Right renal pelvis (tissue), 4 donors: Measurements from ENCODE around the gene B4GAT1. TPM values are rescaled to one million over a fixed set of nuclear protein-coding genes. Genes with fewer than 3 reads are reported as not detected.
"Not testable (repeated sequence)": the region's sequence is repeated elsewhere in the genome, so short reads cannot be mapped to it uniquely, and the experiment has no call there.

ENCODE experiments used
- DNase-seq, 4 donors: peaks; one replicate each; pipeline ENCODE4 v3.0.0-alpha.2; 2013; ENCODE audit warnings: low read depth in 4 of 4, low spot score in 3 of 4, missing footprints in 1 of 4
- polyA plus RNA-seq, 4 donors: library from polyadenylated mRNA; unstranded; fragments of 120-200 nt; gene quantifications; one replicate each; pipeline ENCODE4 v1.2.1, GENCODE V29; 2013; ENCODE audit not compliant: insufficient read length in 4 of 4

Gene B4GAT1
- 10 to 100 TPM; 53.4 to 62.9 (median 56.8) TPM for polyA plus RNA-seq

DNA sequence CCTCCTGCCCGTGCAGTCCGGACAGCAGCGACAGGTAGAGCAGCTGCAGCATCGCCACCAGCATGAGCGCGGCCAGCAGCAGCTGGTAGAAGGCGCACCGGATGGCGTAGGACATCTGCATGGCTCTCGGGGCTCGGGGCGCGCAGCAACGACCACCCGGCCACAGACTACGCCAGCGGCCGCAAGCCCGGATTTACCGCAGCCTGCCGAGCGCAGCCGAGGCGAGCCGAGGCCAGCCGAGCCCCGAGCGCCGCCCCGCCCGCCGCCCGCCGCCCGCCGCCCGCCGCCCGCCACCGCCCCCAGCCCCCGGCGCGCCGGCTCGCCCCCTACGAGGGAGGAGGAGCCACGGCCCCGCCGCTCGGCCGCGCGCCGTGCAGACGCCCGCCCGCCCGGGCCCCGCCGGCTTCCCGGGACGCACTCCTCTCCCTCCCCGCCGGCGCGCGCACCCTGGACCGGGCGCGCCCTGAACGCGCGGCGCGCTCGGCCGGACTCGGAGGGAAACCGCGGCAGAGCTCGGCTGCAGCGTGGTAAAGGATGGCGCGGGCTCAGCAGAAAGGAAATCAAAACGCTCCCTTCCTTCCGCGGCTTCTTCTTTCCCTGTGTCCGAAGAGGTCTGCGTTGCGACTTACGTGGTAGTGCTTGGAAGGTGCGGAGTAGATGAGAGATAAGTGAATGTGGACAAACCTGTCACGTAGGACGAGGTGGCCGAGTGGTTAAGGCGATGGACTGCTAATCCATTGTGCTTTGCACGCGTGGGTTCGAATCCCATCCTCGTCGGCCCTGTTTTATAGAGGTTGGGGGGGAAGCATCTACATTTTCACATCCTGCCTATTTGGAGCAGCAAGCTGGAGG is at the start of gene B4GAT1:
TSS of gene B4GAT1 (minus strand) at position 205 of the 852 bp plus-strand sequence. CDS start at position 121, 84 bp downstream.
- DNase-seq, result peak; percentile 87 to 91 (median 89)

DNA sequence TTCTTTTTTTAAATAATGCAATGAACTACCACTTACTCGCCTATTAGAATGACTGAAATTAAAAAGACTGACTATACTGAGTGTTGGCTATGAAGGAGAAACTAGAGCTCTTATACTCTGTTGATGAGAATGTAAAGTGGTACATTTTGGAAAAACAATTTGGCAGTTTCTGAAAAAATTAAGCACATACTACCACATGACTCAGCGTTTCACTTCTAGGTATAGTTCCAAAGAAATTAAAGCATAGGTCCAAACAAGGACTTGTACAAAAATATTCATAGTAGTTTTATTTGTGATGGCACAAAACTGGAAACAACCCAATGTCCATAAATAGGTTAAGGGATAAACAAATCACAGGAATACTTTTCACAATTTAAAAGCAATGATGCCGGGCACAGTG is 46.5 kb upstream of the B4GAT1 start:
- no peak for DNase-seq

DNA sequence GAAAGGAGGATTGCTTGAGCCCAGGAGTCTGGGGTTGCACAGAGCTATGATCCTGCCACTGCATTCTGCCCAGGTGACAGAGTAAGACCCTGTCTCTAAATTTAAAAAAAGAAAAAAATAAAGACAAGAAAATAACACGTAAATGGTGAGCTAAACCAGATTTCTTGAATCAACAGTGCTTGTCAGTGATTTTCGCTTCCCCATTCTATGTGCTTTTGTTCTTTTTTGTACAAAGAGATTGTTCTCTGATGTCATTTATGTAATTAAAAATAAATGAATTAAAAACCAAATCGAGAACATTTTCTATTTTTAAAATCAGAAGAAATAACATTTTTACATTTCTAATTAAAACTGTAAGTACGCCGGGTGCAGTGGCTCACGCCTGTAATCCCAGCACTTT is 43.9 kb upstream of the B4GAT1 start:
- DNase-seq, result no peak

DNA sequence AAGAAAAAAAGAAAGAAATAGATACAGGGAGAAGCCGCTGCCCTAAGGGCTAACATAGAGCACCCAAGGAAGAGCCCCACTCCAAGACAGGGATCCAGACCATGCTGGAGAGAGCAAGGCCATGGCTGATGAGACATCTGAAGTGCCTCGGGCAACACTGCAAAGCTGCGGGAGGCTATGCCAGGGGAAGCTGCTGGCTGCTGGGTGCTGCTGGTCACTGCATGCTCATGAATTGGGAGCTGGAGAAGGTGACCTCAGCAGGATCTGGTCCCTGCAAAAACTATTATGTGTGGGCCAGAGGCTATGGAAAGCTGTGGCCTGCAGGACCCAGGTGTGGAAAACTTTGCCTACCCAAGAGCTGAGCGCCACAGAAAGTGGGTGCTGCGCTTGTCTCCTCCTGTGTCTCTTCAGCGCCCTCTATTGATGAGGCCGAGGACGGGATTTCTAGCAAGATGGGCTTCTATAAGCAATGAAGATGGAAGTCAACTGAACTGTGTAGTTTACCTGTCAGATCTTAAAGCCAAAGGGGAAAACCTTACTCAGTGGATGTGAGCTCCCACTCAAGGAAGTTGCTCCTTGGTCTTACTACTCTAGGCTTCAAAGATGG is 41.5 kb upstream of the B4GAT1 start:
- DNase-seq, result peak in 1 of 4 donors; percentile 50

DNA sequence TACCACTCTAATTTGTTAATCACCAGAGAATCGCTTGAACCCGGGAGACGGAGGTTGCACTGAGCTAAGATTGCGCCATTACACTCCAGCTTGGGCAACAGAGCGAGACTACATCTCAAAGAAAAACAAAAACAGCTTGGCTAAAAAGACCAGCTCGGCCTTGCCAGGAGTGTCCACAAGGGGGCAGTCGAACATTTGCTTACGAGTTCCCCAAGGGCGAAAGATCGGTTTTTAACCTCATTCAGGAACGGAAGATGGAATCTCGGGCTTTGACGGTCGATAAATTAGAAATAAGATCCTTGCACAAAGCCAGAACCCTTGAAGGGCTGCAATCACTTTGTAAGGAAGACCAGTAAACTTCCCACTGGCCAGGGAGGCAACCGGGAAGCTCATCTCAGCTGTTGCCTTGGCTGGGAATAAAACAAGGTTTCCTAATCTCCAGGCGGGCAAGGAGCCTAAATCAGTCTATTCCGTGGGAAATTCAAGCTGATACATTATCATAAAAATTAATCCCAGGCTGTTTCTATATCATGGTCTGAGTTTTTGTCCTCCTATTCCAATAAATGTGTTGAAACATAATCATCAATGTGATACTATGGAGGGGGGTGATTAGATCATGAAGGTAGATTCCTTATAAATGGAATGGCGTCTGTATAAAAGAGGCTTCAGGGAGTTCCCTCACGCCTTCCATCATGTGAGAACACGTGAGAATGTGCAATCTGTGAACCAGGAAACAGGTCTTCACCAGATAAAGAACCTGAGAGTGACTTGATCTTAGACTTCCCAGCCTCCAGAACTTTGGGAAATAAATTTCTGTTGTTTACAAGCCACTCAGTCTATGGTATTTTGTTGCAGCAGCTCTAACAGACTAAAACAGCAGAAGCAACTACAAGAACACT is 39.0 kb upstream of the B4GAT1 start:
- peak; percentile 72 to 89 (median 84) for DNase-seq

DNA sequence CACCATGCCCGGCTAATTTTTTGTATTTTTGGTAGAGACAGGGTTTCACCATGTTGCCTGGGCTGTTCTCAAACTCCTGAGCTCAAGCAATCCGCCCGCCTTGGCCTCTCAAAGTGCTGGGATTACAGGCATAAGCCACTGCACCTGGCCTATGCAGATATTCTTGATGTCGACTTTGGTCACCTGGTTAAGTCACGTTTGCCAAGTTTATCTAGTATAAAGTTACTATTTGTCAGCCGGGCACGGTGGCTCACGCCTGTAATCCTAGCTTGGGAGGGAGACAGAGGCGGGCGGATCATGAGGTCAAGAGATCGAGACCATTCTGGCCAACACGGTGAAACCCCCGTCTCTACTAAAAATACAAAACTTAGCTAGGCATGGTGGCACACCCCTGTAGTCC is 36.9 kb upstream of the B4GAT1 start:
- not testable (repeated sequence) for DNase-seq

DNA sequence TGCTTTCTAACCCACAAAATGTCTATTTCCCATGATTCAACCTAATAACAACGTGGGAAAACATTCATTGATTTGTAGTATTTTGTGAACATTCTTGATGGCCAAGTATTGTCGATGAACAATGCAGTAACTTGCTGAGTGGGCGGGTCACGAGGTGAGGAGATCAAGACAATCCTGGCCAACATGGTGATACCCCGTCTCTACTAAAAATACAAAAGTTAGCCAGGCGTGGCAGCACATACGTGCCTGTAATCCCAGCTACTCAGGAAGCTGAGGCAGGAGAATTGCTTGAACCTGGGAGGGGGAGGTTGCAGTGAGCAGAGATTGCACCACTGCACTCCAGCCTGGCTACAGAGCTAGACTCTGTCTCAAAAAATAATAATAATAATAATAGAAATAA is 32.8 kb upstream of the B4GAT1 start:
- not testable (repeated sequence) for DNase-seq

DNA sequence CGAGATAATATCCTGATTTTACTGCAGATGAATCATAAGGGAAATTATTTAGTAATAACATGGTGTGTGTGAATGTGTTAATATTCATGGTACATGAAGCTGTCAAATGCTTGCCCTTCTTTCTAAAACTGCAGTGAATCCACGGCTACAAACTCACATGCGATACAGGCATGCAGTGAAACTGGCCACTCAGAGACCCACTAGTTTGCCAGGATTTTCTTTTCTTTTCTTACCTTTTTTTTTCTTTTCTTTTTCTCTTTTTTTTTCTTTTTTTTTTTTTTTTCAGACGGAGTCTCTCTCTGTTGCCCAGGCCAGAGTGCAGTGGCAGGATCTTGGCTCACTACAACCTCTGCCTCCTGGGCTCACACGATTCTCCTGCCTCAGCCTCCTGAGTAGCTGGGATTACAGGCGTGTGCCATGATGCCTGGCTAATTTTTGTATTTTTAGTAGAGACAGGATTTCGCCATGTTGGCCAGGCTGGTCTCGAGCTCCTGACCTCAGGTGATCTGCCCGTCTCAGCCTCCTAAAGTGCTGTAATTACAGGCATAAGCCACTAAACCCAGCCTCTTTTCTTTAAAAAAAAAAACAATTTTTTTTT is 26.4 kb upstream of the B4GAT1 start:
- DNase-seq, result not testable (repeated sequence)

DNA sequence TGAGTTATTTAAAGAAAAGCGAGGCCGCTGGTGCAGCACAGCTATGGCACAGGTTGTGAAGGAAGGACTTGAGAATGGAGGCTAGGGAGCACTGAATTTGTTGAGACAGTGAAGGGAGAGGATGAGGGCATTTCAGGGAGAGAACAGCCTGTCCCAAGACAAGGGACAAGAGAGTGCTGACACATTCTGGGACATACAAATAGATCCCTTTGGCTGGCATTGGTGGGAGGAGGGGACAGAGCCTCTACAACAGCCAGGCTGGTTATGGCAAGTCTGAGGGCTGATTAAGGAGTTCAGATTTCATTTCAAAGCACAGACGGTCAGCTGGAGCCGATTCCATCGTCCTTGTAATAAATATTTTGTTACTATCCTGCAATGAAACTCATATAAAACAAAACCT is 25.8 kb upstream of the B4GAT1 start:
- DNase-seq, result no peak

DNA sequence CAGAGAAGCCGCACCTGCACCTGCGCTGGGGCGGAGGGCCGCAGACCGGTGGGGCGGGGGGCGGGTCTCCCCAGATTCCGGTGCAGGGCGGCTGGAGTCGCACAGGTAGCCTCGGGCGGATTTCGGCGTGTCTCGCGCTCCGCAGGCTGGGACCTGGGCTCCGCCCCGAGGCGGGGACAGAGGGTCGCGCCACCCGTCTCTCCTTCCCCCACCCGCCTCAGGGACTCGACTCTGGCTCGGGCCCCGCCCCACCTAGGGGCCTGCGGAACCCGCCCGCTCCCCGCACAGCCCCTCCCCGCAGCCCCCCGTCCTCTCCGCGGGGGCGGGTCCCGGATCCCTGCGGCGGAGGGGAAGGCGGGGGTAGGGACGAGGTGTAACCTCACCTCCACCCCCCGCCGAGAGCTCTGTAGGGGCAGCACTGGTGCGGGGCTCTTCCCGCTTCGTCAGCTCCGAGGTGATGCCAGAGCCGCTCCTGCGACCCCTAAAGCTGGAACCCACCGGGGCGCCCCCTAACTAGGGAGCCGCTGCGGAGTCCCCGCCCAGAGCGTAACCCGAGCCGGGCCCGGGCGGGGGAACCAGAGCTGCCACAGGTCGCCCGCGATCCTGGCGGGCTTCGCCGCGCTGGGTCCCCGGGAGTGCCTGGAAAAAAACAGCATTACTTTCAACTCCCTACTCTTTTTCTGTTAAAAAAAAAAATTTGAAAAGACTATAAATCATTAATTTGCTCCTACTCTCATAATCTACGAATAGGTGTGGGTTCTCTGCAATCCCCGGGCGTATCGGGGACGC is 24.4 kb upstream of the B4GAT1 start, which contains the start of gene SLC29A2:
TSS of gene SLC29A2 (minus strand) at position 134 of the 789 bp plus-strand sequence. CDS start 169 bp downstream, outside the sequence.
- DNase-seq, result peak in 2 of 4 donors; percentile 65 to 75

DNA sequence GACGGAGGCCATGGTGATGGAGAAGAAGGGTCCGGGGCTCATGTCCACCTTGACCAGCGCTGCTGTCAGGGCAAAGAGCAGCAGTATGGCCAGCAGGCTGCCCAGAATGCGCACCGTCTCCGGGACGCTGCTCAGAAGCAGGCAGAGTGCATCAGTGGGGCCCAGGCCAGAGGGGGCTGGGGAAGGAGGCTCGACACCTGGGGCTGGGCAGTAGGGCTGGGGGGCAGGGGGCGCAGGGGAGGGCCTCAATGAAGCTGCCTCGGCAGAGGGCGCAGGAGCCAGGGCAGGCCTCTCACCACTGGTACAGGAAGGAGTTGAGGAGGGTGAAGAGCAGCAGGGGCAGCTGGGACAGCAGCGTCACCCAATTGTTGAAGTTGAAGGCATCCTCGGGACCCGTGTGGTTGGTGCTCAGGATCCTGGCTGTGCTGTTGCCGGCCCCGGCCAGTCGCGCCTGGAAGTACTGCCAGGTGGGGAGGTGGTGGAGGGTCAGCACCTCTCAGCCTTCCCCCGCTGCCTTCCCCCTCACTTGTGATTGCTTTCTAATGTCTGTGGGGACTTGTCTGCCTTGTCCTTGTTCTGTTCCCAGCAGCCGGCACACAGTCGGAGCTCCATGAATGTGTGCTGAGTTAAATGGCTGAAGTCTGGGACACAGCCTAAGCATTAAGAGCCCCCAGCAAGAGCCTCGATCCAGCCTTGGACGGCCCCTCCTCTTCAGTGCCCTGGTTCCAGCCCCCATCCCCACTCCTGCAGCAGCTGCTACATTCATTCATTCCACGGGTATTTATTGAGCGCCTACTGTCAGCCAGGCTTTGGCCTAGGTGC is 21.9 kb upstream of the B4GAT1 start:
- no peak for DNase-seq

DNA sequence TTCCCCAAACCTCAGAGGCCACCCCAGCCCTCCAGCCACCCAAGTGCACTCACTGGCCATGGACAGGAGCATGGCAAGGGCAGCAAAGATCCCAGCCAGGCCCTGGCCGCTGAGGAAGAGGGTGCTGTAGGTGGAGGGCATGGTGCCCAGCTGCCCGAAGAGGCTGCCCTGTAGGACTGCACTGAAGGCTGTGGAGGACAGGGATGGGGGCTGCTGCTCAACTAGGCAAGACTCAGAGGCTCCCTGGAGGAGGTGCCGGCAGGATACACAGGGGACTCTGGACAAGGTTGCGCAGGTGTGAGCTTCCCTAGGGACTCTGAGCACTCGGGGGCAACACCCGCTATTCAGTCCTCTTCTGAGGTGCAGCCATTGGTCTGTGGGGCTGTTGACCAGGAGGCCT is 21.1 kb upstream of the B4GAT1 start:
- DNase-seq, result no peak

DNA sequence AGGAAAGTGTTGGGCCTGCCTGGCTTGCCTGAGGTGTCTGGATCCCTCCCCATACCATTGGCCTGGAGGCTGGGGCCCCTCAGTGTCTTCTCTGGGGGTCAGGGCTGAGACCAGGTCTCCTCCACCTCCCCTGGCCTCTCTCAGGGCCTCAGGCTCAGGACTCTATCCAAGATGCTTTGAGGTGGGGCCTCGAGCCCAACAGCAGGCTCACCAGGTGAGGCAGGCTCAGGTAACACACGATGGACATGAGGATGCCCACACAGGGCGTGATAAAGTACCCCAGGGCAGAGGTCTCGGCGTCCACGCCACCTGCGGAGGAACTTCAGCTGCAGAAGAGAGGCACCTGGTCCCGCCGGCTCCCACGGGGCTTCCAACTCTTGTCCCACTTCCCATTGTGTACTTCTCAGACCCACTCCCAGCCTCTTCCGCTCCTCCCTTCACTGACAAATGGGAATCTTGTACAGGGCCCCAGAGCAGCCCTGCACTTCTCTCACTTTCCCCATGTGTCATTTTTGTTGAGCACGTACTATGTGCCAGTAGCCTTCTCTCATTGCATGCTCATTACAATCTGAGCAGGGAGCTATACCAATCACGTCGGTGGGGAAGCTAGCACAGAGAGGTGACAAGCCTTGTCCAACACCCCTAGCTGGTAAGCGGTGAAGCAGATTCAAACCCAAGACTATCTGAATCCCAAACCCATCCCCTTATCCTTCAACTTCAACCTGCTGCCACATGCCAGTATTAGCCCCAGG is 20.3 kb upstream of the B4GAT1 start:
- DNase-seq, result no peak

DNA sequence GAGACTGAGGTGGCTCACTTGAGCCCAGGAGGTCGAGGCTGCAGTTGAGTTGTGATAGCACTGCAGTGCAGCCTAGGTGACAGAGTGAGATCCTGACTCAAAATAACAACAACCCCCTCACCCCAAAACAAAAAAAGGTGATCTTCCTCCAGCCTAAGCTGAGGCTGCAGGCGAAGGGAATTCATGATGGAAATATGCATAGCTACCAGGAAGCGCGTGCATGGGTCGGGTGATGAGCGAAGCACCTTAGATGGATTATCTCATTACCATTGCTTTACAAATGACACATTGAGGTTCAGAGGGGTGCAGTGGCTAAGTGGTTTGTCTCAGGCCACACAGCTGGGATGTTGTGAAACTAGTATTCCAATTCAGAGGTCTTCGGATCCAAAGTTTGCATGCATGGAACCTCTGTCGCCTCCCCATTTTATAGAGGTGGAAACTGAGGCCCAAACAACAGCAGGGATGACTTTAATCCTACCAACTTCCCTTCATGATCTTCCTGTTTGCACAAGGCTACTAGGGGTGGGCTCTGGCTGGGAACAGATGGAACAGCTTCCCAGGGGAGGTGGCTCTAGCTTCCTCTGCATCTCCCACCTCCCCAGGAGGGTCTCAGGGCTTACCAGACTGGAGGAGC is 19.5 kb upstream of the B4GAT1 start:
- no peak for DNase-seq

DNA sequence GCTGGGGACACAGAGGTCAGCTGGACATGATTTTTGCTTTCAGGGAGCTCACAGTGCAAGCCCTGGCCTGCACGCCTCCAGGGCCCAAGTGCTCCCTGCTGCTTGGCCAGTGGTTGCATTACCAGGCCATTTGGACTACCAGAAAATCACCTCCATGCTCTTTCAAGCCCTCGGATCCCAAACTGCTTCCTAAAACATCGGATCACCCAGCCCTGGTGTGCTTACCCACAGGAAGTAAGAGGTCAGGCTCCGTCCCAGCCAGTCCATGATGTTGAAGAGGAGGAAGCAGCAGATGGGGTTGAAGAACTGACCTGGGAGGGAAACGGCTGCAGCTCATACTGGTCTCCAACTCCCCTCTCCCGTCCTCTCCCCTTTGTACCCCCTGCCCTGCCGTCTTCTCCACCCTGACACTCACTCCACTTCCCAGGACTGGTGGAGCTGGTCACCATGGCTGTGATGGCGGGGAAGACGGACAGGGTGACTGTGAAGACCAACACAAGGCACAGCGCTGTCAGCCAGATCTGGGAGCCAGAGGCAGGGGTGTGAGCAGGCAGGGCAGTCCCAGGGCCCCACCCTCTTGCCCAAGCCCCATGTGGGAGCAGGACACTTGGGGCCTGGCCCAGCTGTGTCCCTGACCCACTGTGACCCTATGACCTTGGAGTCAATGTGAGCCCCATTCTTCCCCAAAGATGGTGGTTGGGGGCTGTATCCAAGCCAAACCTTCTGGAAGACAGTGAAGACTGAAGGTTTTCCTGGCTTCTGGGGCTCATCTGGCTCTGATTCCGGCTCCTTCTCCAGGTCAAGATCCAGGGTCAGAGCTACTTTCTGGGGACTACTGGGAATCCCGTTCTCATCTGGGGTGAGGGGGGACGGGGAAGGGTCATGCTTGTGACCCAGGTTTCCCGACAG is 18.5 kb upstream of the B4GAT1 start:
- no peak for DNase-seq

DNA sequence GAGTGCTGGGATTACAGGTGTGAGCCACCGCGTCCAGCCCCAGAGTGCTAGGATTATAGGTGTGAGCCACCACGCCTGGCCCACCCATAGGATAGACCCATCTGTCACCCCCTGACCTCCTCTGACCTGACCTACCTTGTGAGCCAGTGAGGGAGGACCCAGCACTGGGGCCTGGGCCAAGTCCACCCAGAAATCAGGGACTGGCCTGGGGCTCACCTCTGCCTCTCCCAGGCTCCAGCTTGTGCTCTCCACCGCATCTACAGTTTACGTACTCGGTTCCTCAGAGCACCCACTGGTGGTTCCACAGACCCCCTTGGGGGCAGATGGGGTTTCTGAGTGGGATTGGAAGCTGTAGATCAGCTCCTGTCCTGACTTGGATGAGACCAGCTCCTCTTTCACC is 17.7 kb upstream of the B4GAT1 start:
- no peak for DNase-seq
